ENCODE results near the gene FARP1.
A peak's percentile ranks its signal among the peaks of the same experiment; 100 is the strongest.

Gene FARP1

DNA sequence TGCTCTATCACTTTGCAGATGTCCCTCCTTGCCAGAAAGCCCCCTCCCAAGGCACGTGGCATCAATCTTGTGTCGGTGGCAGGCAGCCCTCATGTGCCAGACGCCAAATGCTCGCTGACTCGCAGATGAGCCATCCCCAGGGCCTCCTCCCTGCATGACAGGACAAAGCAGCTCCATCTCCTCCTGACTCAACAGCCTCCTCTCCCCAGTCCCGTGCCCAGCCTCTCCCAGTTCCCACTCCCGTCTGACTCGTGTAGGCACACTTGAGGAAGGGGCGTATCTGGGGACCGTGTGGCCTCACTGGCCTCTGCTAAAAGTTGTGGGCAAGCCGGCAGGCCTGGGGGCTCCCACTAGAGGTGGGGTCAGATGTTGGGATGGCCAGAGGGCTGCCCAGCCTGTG, 300.4 kb downstream of the FARP1 start:
- peaks cover 0 to 25% of the 10 kb centered on the region in 2 experiments; a peak in 2 of 3 replicates for H3K36me3 ChIP-seq (ENCODE audit: control insufficient read depth in 2 of 2, insufficient read depth in 1 of 2, low read length in 2 of 2)
- ChIA-PET POLR2A (no interaction called here), CTCF (no interaction called here)
- H3K9me3 ChIP-seq (ENCODE audit: control insufficient read depth, insufficient read depth, low read depth, low read length) = no peaks in the 10 kb centered on the region
- no peaks in the 10 kb centered on the region for H3K4me1 ChIP-seq (ENCODE audit: control insufficient read depth, insufficient read depth, low read length)
- H3K27ac ChIP-seq (ENCODE audit: extremely low read depth, low read depth, low read length) = no peak overlapping the region
- H3K4me3 ChIP-seq (ENCODE audit: low read depth, low read length) = no peak overlapping the region
- TF ChIP-seq KLF1 (tag by site-specific recombination; IDR thresholded peaks at IDR 0.05) = peak; percentile 48
- peak; percentile 70 for TF ChIP-seq ZNF600 (tag by site-specific recombination; IDR thresholded peaks at IDR 0.05)
- TF ChIP-seq, protein P1, sequence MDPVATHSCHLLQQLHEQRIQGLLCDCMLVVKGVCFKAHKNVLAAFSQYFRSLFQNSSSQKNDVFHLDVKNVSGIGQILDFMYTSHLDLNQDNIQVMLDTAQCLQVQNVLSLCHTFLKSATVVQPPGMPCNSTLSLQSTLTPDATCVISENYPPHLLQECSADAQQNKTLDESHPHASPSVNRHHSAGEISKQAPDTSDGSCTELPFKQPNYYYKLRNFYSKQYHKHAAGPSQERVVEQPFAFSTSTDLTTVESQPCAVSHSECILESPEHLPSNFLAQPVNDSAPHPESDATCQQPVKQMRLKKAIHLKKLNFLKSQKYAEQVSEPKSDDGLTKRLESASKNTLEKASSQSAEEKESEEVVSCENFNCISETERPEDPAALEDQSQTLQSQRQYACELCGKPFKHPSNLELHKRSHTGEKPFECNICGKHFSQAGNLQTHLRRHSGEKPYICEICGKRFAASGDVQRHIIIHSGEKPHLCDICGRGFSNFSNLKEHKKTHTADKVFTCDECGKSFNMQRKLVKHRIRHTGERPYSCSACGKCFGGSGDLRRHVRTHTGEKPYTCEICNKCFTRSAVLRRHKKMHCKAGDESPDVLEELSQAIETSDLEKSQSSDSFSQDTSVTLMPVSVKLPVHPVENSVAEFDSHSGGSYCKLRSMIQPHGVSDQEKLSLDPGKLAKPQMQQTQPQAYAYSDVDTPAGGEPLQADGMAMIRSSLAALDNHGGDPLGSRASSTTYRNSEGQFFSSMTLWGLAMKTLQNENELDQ (tag by site-specific recombination; IDR thresholded peaks at IDR 0.05; ENCODE audit: low read depth) = no peak
- no peak for TF ChIP-seq ZNF239 (tag by site-specific recombination; IDR thresholded peaks at IDR 0.05)
- TF ChIP-seq ZNF23 (tag by site-specific recombination; IDR thresholded peaks at IDR 0.05; ENCODE audit: borderline replicate concordance) = no peak
- no peak for TF ChIP-seq ZNF16 (tag by site-specific recombination; IDR thresholded peaks at IDR 0.05; ENCODE audit: low read depth)
- TF ChIP-seq WT1 (tag by site-specific recombination; IDR thresholded peaks at IDR 0.05) = 0 out of 2 replicates have a peak, but pooled peaks have one; percentile 18
- TF ChIP-seq, protein P2, sequence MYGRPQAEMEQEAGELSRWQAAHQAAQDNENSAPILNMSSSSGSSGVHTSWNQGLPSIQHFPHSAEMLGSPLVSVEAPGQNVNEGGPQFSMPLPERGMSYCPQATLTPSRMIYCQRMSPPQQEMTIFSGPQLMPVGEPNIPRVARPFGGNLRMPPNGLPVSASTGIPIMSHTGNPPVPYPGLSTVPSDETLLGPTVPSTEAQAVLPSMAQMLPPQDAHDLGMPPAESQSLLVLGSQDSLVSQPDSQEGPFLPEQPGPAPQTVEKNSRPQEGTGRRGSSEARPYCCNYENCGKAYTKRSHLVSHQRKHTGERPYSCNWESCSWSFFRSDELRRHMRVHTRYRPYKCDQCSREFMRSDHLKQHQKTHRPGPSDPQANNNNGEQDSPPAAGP (tag by site-specific recombination; IDR thresholded peaks at IDR 0.05) = peak; percentile 88
- TF ChIP-seq ZSCAN16 (tag by site-specific recombination; IDR thresholded peaks at IDR 0.05) = no peak

DNA sequence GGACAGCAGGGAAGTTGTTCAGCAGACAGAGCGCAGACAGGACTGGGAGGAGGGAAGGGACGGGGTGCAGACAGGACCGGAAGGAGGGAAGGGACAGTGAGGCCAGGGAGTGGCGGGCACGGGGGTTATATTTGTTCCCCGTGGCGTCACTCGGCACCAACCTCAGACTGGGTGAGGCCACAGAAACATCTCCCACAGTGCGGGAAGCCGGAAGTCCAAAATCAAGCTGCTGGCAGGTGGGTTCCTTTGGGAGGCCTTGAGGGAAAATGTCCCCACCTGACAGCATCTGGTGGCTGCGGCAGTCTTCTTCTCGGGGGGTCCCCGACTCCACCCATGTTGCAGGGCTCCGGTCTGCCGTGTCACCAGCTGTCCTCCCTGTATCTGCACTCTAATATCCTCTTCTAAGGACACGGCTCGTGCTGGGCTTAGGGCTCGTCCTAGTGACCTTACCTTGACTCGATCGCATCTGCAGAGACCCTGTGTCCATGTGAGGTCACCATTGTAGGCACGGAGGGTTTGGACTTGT, 301.0 kb downstream of the FARP1 start:
- peaks cover 0 to 29% of the 10 kb centered on the region in 2 experiments; a peak in 2 of 3 replicates for H3K36me3 ChIP-seq (ENCODE audit: control insufficient read depth in 2 of 2, insufficient read depth in 1 of 2, low read length in 2 of 2)
- TF ChIP-seq ZNF146 (tag by site-specific recombination; IDR thresholded peaks at IDR 0.05) (no peak), GLIS2 (tag by site-specific recombination; IDR thresholded peaks at IDR 0.05) (no peak), ZNF223 (tag by site-specific recombination; IDR thresholded peaks at IDR 0.05) (no peak), ZNF670 (tag by site-specific recombination; IDR thresholded peaks at IDR 0.05; ENCODE audit: low read depth) (no peak), ZNF529 (tag by site-specific recombination; IDR thresholded peaks at IDR 0.05; ENCODE audit: insufficient replicate concordance) (no peak), ZNF596 (tag by site-specific recombination; IDR thresholded peaks at IDR 0.05) (no peak), TCF7L2 (IDR thresholded peaks at IDR 0.05; ENCODE audit: borderline replicate concordance, low read depth, low read length) (no peak)
- TF ChIP-seq, protein P3, sequence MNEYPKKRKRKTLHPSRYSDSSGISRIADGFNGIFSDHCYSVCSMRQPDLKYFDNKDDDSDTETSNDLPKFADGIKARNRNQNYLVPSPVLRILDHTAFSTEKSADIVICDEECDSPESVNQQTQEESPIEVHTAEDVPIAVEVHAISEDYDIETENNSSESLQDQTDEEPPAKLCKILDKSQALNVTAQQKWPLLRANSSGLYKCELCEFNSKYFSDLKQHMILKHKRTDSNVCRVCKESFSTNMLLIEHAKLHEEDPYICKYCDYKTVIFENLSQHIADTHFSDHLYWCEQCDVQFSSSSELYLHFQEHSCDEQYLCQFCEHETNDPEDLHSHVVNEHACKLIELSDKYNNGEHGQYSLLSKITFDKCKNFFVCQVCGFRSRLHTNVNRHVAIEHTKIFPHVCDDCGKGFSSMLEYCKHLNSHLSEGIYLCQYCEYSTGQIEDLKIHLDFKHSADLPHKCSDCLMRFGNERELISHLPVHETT (tag by site-specific recombination; IDR thresholded peaks at IDR 0.05) = no peak
- TF ChIP-seq, protein P4, sequence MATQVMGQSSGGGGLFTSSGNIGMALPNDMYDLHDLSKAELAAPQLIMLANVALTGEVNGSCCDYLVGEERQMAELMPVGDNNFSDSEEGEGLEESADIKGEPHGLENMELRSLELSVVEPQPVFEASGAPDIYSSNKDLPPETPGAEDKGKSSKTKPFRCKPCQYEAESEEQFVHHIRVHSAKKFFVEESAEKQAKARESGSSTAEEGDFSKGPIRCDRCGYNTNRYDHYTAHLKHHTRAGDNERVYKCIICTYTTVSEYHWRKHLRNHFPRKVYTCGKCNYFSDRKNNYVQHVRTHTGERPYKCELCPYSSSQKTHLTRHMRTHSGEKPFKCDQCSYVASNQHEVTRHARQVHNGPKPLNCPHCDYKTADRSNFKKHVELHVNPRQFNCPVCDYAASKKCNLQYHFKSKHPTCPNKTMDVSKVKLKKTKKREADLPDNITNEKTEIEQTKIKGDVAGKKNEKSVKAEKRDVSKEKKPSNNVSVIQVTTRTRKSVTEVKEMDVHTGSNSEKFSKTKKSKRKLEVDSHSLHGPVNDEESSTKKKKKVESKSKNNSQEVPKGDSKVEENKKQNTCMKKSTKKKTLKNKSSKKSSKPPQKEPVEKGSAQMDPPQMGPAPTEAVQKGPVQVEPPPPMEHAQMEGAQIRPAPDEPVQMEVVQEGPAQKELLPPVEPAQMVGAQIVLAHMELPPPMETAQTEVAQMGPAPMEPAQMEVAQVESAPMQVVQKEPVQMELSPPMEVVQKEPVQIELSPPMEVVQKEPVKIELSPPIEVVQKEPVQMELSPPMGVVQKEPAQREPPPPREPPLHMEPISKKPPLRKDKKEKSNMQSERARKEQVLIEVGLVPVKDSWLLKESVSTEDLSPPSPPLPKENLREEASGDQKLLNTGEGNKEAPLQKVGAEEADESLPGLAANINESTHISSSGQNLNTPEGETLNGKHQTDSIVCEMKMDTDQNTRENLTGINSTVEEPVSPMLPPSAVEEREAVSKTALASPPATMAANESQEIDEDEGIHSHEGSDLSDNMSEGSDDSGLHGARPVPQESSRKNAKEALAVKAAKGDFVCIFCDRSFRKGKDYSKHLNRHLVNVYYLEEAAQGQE (tag by site-specific recombination; IDR thresholded peaks at IDR 0.05) = no peak
- TF ChIP-seq, protein P2 (tag by site-specific recombination; IDR thresholded peaks at IDR 0.05) = no peak
- TF ChIP-seq, protein P5, sequence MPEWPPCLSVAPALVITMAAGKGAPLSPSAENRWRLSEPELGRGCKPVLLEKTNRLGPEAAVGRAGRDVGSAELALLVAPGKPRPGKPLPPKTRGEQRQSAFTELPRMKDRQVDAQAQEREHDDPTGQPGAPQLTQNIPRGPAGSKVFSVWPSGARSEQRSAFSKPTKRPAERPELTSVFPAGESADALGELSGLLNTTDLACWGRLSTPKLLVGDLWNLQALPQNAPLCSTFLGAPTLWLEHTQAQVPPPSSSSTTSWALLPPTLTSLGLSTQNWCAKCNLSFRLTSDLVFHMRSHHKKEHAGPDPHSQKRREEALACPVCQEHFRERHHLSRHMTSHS (tag by site-specific recombination; IDR thresholded peaks at IDR 0.05) = no peak
- ChIA-PET CTCF (interaction anchor here (1.1 to 1.2 kb wide), 2 partner anchors 207 to 410 kb away, joined by 3 to 6 read pairs; no protein-coding TSS in a partner anchor), POLR2A (no interaction called here)
- H3K4me1 ChIP-seq (ENCODE audit: control insufficient read depth, insufficient read depth, low read length) = no peaks in the 10 kb centered on the region
- no peak overlapping the region for H3K4me3 ChIP-seq (ENCODE audit: low read depth, low read length)
- H3K27ac ChIP-seq (ENCODE audit: extremely low read depth, low read depth, low read length) = no peak overlapping the region
- no peaks in the 10 kb centered on the region for H3K9me3 ChIP-seq (ENCODE audit: control insufficient read depth, insufficient read depth, low read depth, low read length)
